NCI-H2029 (cell line): ENCODE measurements around the gene FIZ1.
"Not testable (repeated sequence)": the region's sequence is repeated elsewhere in the genome, so short reads cannot be mapped to it uniquely, and the experiment has no call there.

Experiments
- DNase-seq: peaks from one replicate; lab custom pipeline; 2025; lab: John Stamatoyannopoulos, UW

FIZ1 gene

DNA sequence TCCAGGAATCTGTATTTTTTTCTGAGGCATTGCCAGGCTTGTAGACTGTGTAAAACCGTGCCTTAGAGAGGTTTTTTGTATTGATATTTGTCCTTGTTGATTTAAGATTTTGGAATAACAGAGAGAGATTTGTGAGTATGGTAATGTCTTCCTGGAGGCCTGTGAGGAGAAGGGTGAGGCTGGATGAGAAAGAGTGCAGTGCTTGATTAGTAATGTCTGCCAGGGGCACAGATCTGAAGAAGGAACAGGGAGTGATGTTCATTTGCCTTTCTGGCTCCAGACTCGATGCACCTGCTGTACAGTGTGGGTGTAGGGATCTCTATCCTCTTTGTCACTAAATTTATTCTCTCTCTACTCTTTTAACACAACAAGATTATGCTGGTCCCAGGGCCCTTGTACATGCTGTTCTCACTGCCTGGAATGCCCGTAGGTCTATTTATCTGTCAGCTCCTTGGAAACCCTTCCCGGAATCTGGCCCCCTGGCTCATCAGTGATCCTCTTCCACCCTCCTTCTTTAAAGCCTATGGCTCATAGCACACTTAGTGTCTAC, 4.2 kb downstream of the FIZ1 start:
- DNase-seq, result no peak

DNA sequence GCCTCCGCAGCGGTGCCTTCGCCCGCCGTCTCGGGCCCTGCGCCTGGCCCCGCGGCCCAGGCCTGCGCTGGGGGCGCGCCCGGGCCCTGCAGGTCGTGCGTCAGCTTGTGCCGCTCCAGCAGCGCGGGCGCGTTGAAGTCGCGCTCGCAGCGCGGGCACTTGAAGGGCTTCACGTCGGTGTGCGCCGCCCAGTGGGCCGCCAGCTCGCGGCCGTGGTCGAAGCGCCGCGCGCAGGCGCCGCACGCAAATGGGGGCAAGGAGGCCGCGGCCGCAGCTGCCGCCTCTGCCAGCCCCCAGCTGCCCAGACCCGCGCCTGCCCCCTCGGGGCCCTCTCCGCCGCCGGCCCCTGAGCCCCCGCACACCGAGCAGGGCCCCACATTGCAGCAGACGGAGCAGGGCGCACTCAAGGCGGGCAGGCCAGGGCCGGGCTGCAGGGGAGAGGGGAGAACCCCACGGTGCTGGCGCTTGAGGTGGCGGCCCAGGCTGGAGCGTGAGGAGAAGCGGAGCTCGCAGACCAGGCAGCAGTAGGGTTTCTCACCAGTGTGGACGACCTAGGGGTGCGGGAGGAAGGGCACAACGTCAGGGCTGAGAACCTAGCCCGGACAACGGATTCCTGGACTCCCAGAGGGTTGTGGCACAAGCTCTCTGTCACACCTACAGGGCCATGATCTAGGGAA, 6.1 kb downstream of the FIZ1 start:
- DNase-seq, result no peak

- DNase-seq, result no peak
Measured at GRCh38 chr19:55592391-55593090, 6.8 kb downstream of the FIZ1 start.

- no peak for DNase-seq
Measured at GRCh38 chr19:55591555-55591954, 7.8 kb downstream of the FIZ1 start.

GRCh38 chr19:55590617-55591016, 8.7 kb downstream of the FIZ1 start:
- DNase-seq, result peak; percentile 56

- no peak for DNase-seq
Measured at GRCh38 chr19:55590109-55590508, 9.2 kb downstream of the FIZ1 start.

DNA sequence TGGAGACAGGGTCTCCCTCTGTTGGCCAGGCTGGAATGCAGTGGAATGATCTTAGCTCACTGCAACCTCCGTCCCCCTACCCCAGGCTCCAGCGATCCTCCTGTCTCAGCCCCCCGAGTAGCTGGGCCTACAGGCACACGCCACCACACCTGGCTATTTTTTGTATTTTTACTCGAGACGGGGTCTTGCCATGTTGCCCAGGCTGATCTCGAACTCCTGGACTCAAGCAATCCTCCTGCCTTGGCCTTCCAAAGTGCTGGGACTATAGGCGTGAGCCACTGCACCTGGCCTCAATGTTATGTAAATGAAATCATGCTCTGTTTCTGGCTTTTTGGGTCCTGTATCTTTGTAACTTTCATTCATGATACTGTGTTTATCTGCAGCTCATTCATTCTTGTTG, 10.6 kb downstream of the FIZ1 start:
- no peak for DNase-seq

- DNase-seq, result peak; percentile 95
Measured at GRCh38 chr19:55586976-55587668, 12.2 kb downstream of the FIZ1 start.

DNA sequence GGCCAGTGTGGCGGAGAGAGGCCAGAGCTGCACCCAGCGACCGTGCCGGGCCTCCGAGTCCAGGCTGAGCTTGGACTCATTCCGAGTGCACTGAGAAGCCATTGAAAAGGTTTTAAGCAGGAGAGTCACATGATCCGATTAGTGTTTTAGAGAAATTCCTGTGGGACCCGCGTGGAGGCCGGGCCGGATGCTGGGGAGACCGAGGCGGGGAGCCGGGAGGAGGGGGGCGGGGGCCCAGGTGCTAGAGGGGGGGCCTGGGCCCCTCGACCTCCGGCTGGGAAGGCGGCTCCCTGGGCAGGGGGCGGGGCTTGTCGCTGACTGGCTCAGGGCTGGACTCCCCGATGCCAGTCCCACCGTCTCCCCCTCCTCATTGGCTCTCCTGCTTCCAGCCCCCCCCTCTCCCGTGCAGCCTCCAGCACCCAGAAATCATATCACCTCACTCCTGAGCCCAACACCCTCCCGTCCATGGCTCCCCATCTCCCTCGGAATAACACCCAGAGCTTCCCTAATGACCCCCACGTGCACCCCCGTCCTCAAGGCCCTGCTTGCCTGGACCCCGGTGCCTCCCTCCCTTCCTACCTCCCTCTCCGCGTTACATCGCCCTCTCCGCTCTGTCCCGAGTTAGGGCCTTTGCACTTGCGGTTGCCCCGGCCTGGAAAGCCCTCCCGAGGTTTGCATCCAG, 13.5 kb downstream of the FIZ1 start:
- DNase-seq, result peak; percentile 46

DNA sequence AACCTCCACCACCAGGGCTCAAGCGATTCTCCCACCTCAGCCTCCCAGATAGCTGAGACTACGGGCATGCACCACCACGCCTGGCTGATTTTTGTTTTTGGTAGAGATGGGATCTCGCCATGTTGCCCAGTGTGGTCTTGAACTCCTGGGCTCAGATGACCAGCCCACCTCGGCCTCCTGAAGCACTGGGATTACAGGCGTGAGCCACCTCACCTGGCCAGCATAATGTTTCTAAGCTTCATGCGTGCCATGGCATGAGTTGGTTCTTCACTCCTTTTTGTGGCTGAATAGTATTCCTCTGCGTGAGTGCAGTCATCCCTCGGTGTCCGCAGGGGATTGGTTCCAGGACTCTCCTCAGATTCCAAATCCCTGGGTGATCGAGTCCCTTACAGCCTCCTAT, 14.4 kb downstream of the FIZ1 start:
- DNase-seq, result no peak

GRCh38 chr19:55583897-55584296, 15.4 kb downstream of the FIZ1 start:
- DNase-seq, result not testable (repeated sequence)

DNA sequence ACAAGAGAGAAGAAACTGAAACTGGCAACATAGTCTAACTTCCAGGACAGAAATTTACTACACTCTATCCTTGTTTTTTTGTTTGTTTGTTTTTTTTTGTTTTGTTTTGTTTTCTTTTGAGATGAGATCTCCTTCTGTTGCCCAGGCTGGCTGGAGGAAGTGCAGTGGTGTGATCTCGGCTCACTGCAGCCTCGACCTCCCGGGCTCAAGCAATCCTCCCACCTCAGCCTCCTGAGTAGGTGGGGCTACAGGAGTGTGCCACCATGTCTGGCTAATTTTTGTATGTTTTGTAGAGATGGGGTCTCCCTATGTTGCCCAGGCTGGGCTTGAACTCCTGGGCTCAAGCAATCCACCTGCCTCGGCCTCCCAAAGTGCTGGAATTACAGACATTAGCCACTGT, 17.0 kb downstream of the FIZ1 start:
- DNase-seq, result not testable (repeated sequence)

- peak; percentile 40 for DNase-seq
Measured at GRCh38 chr19:55581823-55582223, 17.5 kb downstream of the FIZ1 start.

GRCh38 chr19:55581145-55581822, 18.0 kb downstream of the FIZ1 start:
- no peak for DNase-seq

DNA sequence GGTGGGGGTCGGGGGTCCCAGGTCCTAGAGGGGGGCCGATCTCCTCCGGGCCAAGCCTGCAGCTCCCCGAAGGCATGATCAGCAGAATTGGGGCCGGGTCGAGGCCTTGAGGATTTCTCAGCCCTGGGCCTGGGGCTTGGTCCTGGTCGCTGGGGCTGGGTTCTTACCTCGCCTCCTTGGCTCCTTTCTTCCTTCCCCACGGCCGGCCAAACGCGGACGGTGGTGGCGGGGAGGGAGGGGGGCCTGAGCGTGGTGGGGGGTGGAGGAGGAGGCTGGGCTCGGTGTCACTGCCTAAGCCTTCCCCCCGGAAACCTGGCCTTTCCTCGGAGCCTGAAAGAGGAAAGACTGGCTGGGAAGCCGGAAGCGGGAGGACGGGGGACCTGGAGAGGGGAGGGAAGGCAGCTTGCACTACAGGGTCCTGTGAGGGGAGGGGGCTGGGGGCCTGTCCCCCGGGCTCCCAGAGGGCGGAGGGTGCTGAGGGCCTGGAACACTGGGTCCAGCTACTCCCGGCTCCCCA, 18.6 kb downstream of the FIZ1 start, which contains the start of gene ZNF579:
Gene ZNF579, minus strand, starts transcription at position 221 of the 517 bp plus-strand sequence. CDS start 1,209 bp downstream, outside the sequence.
- DNase-seq, result peak; percentile 89

- no peak for DNase-seq
Measured at GRCh38 chr19:55579766-55580621, 19.3 kb downstream of the FIZ1 start.

- DNase-seq, result no peak
Measured at GRCh38 chr19:55578761-55579747, 20.3 kb downstream of the FIZ1 start.

- no peak for DNase-seq
Measured at GRCh38 chr19:55578031-55578760, 21.1 kb downstream of the FIZ1 start.
